Hepatocyte (in vitro differentiated cells): Measurements from ENCODE around the gene ACO2.

Source experiments
- CTCF ChIP-seq: fragments of 200-600 bp; sonication (generic); IDR thresholded peaks from 2 replicates; pipeline ENCODE4 v1.5.1; 2016; ENCODE audit warnings: antibody characterized with exemption, mild to moderate bottlenecking; ENCODE audit not compliant: poor library complexity
- EZH2 ChIP-seq: fragments of 200-600 bp; sonication (generic); IDR thresholded peaks from 2 replicates; pipeline ENCODE4 v1.6.1; 2016; ENCODE audit warnings: antibody characterized with exemption, mild to moderate bottlenecking, borderline replicate concordance
- EZH2phosphoT487 ChIP-seq: fragments of 200-600 bp; sonication (generic); IDR thresholded peaks from one replicate; pipeline ENCODE4 v1.6.1; 2018; ENCODE audit warnings: antibody characterized with exemption, mild to moderate bottlenecking, low read depth, moderate library complexity; ENCODE audit not compliant: unreplicated experiment, severe bottlenecking

- no peak for TF ChIP-seq CTCF
- TF ChIP-seq EZH2phosphoT487, result no peak
- no peak for TF ChIP-seq EZH2
Measured at GRCh38 chr22:41550952-41551491, 82.1 kb downstream of the ACO2 start.
